Measurements from ENCODE around the gene MEIS1.
A peak's percentile ranks its signal among the peaks of the same experiment; 100 is the strongest.

The MEIS1 gene

DNA sequence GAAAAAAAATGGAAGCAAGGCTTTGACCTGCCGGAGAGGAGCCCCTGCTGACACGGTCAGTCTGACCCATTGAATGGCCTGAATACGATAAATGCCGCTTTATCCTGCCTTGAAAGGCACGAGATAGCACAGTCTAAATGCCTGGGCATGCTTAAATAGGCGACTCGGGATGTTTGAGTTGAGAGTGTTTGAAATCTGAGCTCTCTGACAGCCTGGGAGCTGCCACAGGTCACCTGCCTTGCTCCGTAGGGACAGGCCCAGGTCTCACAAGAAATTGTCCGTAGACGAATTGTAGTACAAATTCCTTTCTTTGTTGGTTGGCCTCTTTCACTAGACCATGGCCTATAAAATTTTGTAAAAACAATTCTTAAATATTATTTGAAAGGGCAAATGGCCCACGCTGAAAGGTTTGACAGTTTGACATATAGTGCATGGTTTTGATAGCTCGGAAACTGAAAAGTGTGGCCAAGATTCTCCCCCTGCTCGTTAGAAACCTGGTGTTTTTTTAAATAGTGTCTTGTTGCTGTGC lies 72.8 kb downstream of the MEIS1 start:
- TF ChIP-seq, protein P1, sequence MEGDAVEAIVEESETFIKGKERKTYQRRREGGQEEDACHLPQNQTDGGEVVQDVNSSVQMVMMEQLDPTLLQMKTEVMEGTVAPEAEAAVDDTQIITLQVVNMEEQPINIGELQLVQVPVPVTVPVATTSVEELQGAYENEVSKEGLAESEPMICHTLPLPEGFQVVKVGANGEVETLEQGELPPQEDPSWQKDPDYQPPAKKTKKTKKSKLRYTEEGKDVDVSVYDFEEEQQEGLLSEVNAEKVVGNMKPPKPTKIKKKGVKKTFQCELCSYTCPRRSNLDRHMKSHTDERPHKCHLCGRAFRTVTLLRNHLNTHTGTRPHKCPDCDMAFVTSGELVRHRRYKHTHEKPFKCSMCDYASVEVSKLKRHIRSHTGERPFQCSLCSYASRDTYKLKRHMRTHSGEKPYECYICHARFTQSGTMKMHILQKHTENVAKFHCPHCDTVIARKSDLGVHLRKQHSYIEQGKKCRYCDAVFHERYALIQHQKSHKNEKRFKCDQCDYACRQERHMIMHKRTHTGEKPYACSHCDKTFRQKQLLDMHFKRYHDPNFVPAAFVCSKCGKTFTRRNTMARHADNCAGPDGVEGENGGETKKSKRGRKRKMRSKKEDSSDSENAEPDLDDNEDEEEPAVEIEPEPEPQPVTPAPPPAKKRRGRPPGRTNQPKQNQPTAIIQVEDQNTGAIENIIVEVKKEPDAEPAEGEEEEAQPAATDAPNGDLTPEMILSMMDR (IDR thresholded peaks at IDR 0.05; ENCODE audit: low read depth, low read length): no peak
- H3K4me3 ChIP-seq (ENCODE audit: low read depth, low read length): 0 out of 2 replicates have a peak overlapping the region, but pooled peaks have one; percentile 11

DNA sequence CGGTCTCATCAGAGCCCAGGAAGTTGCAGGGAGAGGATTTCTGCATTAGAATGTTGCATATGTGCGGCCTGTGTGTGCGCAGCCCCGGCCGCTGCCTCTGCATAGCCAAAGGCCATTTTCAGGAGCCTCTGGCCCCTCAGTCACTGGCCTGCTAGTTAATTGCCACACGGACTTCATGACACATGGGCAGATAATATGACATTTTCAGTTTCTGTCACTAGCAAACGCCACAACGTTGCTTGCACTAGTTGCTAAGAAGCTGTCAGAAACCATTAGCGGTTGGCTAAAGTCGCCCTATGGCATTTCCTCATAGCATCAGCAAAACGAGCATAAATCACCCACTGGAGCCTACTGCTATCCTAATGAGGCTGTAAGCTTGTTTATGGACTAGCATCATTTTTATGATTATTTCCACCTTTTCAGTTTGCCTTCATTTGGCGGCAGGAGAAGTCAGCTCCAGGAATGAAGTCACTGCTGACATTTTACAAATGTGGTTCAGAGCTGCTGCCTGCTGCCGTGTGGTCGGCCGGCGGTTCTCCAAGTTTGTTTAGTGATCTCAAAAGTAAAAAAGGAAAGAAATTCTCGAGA lies 73.7 kb downstream of the MEIS1 start:
- TF ChIP-seq, protein P1 (IDR thresholded peaks at IDR 0.05; ENCODE audit: low read depth, low read length): no peak
- H3K4me3 ChIP-seq (ENCODE audit: low read depth, low read length): 0 out of 2 replicates have a peak overlapping the region, but pooled peaks have one; percentile 1

DNA sequence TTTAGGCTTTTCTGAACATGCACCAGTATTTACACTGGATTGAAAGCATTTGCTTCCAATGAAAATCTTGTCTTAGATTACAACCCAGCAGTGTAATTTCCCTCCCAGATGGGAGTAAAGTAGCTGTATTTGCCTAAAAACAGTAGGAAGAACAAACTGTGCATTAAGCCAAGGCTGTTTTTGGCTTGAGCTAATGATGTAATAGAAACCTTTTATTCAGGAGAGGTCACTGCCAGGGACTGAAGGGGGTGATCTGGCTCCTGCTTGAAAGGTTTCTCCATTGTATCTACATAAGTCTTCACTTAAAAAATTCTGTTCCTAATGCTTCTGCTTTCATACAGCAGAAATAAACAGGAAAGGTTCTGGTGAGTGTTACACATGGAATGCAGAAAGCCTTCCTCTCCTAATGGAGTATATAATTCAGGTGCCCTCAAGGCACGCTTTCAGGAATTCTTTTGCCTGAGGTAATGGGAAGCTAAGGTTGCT lies 74.4 kb downstream of the MEIS1 start:
- H3K4me3 ChIP-seq (ENCODE audit: low read depth, low read length): no peak overlapping the region
- TF ChIP-seq, protein P1 (IDR thresholded peaks at IDR 0.05; ENCODE audit: low read depth, low read length): no peak

DNA sequence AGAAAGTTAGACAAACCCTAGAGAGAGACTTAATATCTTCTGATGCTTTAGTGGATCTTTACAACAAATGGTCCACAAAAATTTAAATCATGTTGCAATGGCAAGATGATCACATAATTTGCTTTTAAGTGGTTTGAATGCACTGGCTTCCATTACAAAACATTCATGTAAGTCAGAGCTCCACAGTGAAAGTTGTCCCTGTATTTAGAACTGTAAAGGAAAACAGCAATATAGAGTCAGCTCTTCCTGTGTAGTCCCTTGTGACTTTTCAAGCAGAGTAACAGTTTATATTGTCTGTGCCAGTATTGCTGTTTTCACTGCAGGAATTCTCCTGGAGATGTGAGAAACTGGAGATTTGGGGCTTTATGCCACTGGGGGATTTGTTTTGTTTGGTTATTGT lies 77.7 kb downstream of the MEIS1 start:
- H3K4me3 ChIP-seq (ENCODE audit: low read depth, low read length): no peak overlapping the region
- TF ChIP-seq, protein P1 (IDR thresholded peaks at IDR 0.05; ENCODE audit: low read depth, low read length): no peak

DNA sequence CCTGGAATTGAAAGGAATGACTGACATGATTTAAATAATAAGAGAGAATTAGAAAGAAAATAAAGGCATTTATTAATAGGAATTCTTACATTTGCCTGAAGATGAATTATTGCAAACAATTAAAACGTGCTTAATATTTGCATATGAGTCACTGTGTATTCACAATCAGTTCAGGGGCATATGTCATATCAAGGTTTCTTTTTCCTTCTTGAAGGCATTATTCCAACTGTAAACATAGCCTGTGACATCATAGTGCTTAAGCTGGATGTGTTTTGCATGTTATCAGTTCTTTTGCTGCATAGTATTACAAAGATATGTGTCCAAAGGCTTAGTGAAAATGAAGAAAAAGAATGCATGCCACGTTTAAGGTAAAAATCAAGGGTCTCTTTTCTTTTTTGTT lies 80.8 kb downstream of the MEIS1 start:
- no peak overlapping the region for H3K4me3 ChIP-seq (ENCODE audit: low read depth, low read length)
- TF ChIP-seq, protein P1 (IDR thresholded peaks at IDR 0.05; ENCODE audit: low read depth, low read length): no peak

DNA sequence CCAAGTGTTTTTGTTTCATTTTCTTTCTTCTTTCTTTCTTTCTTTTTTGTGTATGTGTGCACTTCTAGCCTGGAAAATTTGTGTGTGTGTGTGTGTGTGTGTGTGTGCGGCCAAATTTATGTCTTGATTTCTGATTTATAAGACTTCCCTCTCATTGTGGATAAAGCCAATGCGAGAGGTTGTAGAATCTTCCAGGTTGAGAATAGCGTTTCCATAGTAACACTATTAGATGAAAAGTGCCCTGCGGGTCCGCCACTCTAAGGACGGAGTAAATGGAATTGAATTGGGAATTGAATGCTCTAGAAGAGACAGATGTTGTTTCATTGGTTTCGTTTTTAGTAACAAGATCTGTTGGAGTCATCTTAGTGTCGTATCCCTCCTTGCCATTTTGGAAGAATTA lies 81.6 kb downstream of the MEIS1 start:
- TF ChIP-seq, protein P1 (IDR thresholded peaks at IDR 0.05; ENCODE audit: low read depth, low read length): no peak
- H3K4me3 ChIP-seq (ENCODE audit: low read depth, low read length): no peak overlapping the region

DNA sequence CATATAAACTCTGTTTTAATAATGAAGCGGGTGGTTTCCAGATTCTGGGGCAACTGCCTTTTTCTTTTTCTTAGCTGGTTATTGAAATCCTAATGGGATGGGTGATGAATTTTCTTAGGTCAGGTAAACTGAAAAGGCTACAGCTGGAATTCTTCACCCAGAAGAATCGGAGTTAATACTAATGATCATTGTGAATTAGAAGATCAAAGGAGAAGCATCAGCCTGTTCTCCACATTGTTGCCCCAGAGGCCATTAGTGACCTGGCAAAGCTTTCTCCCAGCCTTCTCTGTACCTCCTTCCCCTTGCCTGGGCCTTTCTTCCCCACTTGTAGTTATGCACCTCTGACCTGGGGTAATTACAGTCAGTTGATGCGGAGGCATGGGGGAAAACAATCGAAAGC lies 82.8 kb downstream of the MEIS1 start:
- no peak overlapping the region for H3K4me3 ChIP-seq (ENCODE audit: low read depth, low read length)
- TF ChIP-seq, protein P1 (IDR thresholded peaks at IDR 0.05; ENCODE audit: low read depth, low read length): no peak

Data from WI38 (cell line).